Endodermal cell (in vitro differentiated cells): Measurements from ENCODE around the gene CEP104. TPM values are rescaled to one million over a fixed set of nuclear protein-coding genes. Genes with fewer than 3 reads are reported as not detected.

Source experiments
- DNase-seq: peaks from one replicate; pipeline ENCODE4 v3.0.0-alpha.2; 2017
- H3K27ac ChIP-seq: 2 replicates; pipeline ENCODE4 v1.5.1; 2013; ENCODE audit warnings: mild to moderate bottlenecking, low read depth, low read length, moderate library complexity
- H3K27me3 ChIP-seq: 2 replicates; pipeline ENCODE4 v1.6.1; 2013; ENCODE audit warnings: mild to moderate bottlenecking, low read length, moderate library complexity; ENCODE audit not compliant: insufficient read depth, control insufficient read depth, poor library complexity, severe bottlenecking
- H3K36me3 ChIP-seq: 2 replicates; pipeline ENCODE4 v1.7.0; 2013; ENCODE audit warnings: mild to moderate bottlenecking, low read length, moderate library complexity; ENCODE audit not compliant: control insufficient read depth, insufficient read depth
- H3K4me1 ChIP-seq: one replicate; pipeline ENCODE4 v1.7.0; 2013; ENCODE audit warnings: low read length; ENCODE audit not compliant: control insufficient read depth, insufficient read depth
- H3K4me3 ChIP-seq: 2 replicates; pipeline ENCODE4 v1.5.1; 2013; ENCODE audit warnings: mild to moderate bottlenecking, low read length, moderate library complexity
- H3K9ac ChIP-seq: 2 replicates; pipeline ENCODE4 v1.6.1; 2013; ENCODE audit warnings: mild to moderate bottlenecking, low read length, moderate library complexity; ENCODE audit not compliant: poor library complexity, severe bottlenecking; ENCODE audit errors: extremely low read depth
- H3K9me3 ChIP-seq: 2 replicates; pipeline ENCODE4 v1.6.1; 2013; ENCODE audit warnings: mild to moderate bottlenecking, low read length, moderate library complexity; ENCODE audit not compliant: control insufficient read depth
- H3K27ac Mint-ChIP-seq: 2 replicates; pipeline ENCODE4 v1.8.0; 2020; ENCODE audit warnings: mixed read lengths
- H3K27me3 Mint-ChIP-seq: 2 replicates; pipeline ENCODE4 v1.8.0; 2021; ENCODE audit warnings: mild to moderate bottlenecking, mixed read lengths; ENCODE audit not compliant: insufficient read depth
- H3K36me3 Mint-ChIP-seq: 2 replicates; pipeline ENCODE4 v1.8.0; 2020; ENCODE audit warnings: low read depth, mixed read lengths
- H3K4me1 Mint-ChIP-seq: 2 replicates; pipeline ENCODE4 v1.8.0; 2020; ENCODE audit warnings: mixed read lengths
- H3K4me3 Mint-ChIP-seq: 2 replicates; pipeline ENCODE4 v1.8.0; 2020; ENCODE audit warnings: mild to moderate bottlenecking, moderate library complexity, mixed read lengths
- H3K9me3 Mint-ChIP-seq: 2 replicates; pipeline ENCODE4 v1.8.0; 2020; ENCODE audit warnings: mild to moderate bottlenecking, mixed read lengths
- WGBS, 2 experiments: methylation state at CpG; one replicate each; pipeline versions ENCODE4 v1.1.5 to v1.1.7; 2013; ENCODE audit warnings: missing lambda C conversion rate in 2 of 2, mixed read lengths in 1 of 2; ENCODE audit not compliant: insufficient coverage in 1 of 2, insufficient read length in 1 of 2; 5-methylcytosine and 5-hydroxymethylcytosine counted together
- total RNA-seq, 2 donors: library from RNA; stranded (reverse); fragmentation: NEBNext Ultra II Directional in 1 of 2; extraction: Animal tissue kit (Norgen Biotek cat#: 25700) in 1 of 2; gene quantifications; 2 replicates in 1 of 2; 3 replicates in 1 of 2; pipeline ENCODE4 v1.2.1, GENCODE V29; 2021
- TF ChIP-seq, protein P1 (sequence below): fragments of 200-600 bp; sonication (generic); conservative IDR thresholded peaks from 2 replicates; pipeline ENCODE4 v1.5.0; 2021; ENCODE audit warnings: antibody characterized with exemption, mild to moderate bottlenecking

Gene CEP104
- total RNA-seq, 2 donors from 2014 or later: 34.2 to 47.5 TPM

DNA sequence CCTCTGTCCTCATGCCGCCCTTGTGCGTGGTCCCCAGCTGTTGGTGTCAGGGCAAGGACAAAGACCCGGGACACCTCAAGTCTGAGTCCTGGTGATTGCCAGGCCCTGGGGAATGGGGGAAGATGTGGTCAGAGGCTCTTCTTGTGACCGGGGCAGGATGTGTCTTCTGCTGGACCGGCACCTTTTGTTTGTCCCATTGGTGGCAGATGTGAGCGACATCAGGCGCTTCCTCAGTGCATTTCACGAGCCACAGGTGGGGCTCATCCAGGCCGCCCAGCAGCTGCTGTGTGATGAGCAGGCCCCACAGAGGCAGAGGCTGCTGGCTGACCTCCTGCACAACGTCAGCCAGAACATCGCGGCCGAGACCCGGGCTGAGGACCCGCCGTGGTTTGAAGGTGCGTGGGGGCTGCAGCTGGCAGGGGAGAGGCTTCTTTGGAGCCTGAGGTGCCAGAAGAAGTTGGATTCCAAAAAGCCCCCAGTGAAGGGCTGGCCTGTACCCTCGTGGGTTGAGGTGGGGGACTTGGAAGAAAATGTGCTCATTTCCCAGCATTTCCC, 8.7 kb upstream of the CEP104 start:
- WGBS, 2 experiments: 87 to 88% methylated on average over 13 to 18 of the region's 18 CpGs
- no peaks in the 10 kb centered on the region for H3K27me3 ChIP-seq
- Mint-ChIP-seq H3K27me3 (no peaks in the 10 kb centered on the region), H3K9me3 (peaks cover 4% of the 10 kb centered on the region), H3K4me3 (no peak overlapping the region), H3K36me3 (peaks cover 25% of the 10 kb centered on the region), H3K4me1 (peaks cover 10% of the 10 kb centered on the region), H3K27ac (no peak overlapping the region)
- H3K4me1 ChIP-seq: no peaks in the 10 kb centered on the region
- H3K9ac ChIP-seq: no peak overlapping the region
- TF ChIP-seq, protein P1, sequence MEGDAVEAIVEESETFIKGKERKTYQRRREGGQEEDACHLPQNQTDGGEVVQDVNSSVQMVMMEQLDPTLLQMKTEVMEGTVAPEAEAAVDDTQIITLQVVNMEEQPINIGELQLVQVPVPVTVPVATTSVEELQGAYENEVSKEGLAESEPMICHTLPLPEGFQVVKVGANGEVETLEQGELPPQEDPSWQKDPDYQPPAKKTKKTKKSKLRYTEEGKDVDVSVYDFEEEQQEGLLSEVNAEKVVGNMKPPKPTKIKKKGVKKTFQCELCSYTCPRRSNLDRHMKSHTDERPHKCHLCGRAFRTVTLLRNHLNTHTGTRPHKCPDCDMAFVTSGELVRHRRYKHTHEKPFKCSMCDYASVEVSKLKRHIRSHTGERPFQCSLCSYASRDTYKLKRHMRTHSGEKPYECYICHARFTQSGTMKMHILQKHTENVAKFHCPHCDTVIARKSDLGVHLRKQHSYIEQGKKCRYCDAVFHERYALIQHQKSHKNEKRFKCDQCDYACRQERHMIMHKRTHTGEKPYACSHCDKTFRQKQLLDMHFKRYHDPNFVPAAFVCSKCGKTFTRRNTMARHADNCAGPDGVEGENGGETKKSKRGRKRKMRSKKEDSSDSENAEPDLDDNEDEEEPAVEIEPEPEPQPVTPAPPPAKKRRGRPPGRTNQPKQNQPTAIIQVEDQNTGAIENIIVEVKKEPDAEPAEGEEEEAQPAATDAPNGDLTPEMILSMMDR: no peak
- no peak for DNase-seq
- H3K9me3 ChIP-seq: no peaks in the 10 kb centered on the region
- no peaks in the 10 kb centered on the region for H3K36me3 ChIP-seq
- H3K4me3 ChIP-seq: no peak overlapping the region
- H3K27ac ChIP-seq: no peak overlapping the region

DNA sequence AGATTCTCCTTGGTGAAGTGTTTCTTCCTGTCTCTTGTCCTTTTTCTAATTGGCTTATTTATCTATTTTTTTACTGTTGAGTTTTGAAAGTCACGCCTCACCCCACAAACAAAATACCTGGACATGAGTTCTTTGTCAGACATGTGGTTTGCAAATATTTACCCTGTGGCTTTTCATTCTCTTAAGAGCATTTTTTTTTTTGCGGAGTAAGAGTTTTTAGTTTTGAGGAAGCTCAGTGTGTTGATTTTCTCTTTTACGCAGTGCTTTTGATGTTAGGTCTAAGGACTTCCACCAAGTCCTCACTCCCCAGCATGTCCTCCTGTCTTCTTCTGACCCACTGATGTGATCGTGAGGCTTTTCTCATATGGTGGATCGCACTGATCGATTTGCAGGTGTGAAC, 7.9 kb upstream of the CEP104 start:
- H3K4me1 Mint-ChIP-seq: peaks cover 10% of the 10 kb centered on the region
- H3K27ac ChIP-seq: no peak overlapping the region
- no peaks in the 10 kb centered on the region for H3K9me3 ChIP-seq
- no peaks in the 10 kb centered on the region for H3K27me3 Mint-ChIP-seq
- no peaks in the 10 kb centered on the region for H3K4me1 ChIP-seq
- H3K4me3 Mint-ChIP-seq: no peak overlapping the region
- no peak overlapping the region for H3K27ac Mint-ChIP-seq
- H3K9ac ChIP-seq: no peak overlapping the region
- TF ChIP-seq, protein P1: no peak
- peaks cover 4% of the 10 kb centered on the region for H3K9me3 Mint-ChIP-seq
- WGBS, 2 experiments: 83 to 91% methylated on average over 3 to 5 of the region's 6 CpGs
- H3K4me3 ChIP-seq: no peak overlapping the region
- H3K36me3 ChIP-seq: no peaks in the 10 kb centered on the region
- H3K27me3 ChIP-seq: no peaks in the 10 kb centered on the region
- H3K36me3 Mint-ChIP-seq: peaks cover 24% of the 10 kb centered on the region
- no peak for DNase-seq

DNA sequence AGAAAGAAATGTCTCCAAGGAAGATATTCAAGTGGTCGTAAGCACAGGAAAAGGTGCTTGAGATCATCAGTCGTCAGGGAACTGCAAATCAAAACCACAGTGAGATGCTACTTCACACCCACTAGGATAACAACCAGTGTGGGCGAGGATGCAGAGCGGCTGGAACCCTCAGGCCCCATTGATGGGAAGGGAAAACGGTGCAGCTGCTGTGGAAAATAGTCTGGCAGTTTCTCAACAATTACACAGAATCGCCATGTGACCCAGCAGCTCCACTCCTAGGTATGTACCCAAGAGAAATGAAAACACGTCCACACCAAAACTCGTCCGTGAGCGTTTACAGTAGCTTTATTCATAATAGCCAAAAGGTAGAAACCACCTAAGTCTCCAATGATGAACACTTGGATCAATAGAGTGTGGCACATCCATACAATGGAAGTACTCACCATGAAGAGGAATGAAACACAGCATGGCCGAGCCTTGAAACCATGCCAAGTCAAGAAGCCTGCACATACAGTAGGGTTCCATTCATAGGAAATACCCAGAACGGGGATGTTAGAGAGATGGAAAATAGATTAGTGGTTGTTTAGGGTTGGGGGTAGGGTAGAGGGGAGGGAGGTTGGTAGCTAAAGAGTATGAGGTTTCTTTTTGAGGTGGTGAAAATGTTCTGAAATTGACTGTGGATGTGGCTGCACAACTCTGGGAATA, 6.4 kb upstream of the CEP104 start:
- H3K27me3 ChIP-seq: no peaks in the 10 kb centered on the region
- Mint-ChIP-seq H3K4me3 (no peak overlapping the region), H3K36me3 (peaks cover 20% of the 10 kb centered on the region), H3K27ac (no peak overlapping the region), H3K27me3 (peaks cover under 1% of the 10 kb centered on the region), H3K4me1 (peaks cover 16% of the 10 kb centered on the region), H3K9me3 (no peaks in the 10 kb centered on the region)
- no peak for DNase-seq
- H3K27ac ChIP-seq: no peak overlapping the region
- no peak overlapping the region for H3K9ac ChIP-seq
- WGBS, 2 experiments: 88 to 89% methylated on average over 12 of the region's 12 CpGs
- TF ChIP-seq, protein P1: no peak
- no peak overlapping the region for H3K4me3 ChIP-seq
- no peaks in the 10 kb centered on the region for H3K36me3 ChIP-seq
- H3K9me3 ChIP-seq: no peaks in the 10 kb centered on the region
- H3K4me1 ChIP-seq: peaks cover 1% of the 10 kb centered on the region
